ENCODE results near the gene HEXIM1.

HEXIM1 gene

GRCh38 chr17:45130681-45131615 lies 17.3 kb upstream of the HEXIM1 start:
- DNase-seq: no peak

- no peak for DNase-seq
These were observed 16.5 kb upstream of the HEXIM1 start for GRCh38 chr17:45131616-45132319.

- no peak for DNase-seq
These were observed 16.0 kb upstream of the HEXIM1 start, which contains the start of gene PLCD3 for GRCh38 chr17:45132320-45132571. Gene PLCD3, minus strand, starts transcription at chr17:45132515. Its CDS starts 105 bp downstream, at chr17:45132410.

- peak; percentile 43 for DNase-seq
These were observed 15.5 kb upstream of the HEXIM1 start for GRCh38 chr17:45132572-45133463.

GRCh38 chr17:45135192-45135977 lies 12.9 kb upstream of the HEXIM1 start, which contains the start of gene ACBD4:
Gene ACBD4, plus strand, starts transcription at chr17:45135687. Its CDS starts 458 bp downstream, at chr17:45136145.
- peak; percentile 93 for DNase-seq

- no peak for DNase-seq
These were observed 12.1 kb upstream of the HEXIM1 start for GRCh38 chr17:45135978-45136791.

- no peak for DNase-seq
These were observed 11.3 kb upstream of the HEXIM1 start for GRCh38 chr17:45136846-45137560.

GRCh38 chr17:45137561-45138305 lies 10.5 kb upstream of the HEXIM1 start:
- no peak for DNase-seq

- DNase-seq: no peak
These were observed 9.3 kb upstream of the HEXIM1 start for GRCh38 chr17:45138911-45139532.

GRCh38 chr17:45139533-45139920 lies 8.7 kb upstream of the HEXIM1 start:
- no peak for DNase-seq

- no peak for DNase-seq
These were observed 5.1 kb upstream of the HEXIM1 start for GRCh38 chr17:45143094-45143670.

GRCh38 chr17:45143767-45144198 lies 4.5 kb upstream of the HEXIM1 start:
- no peak for DNase-seq

- no peak for DNase-seq
These were observed 3.9 kb upstream of the HEXIM1 start for GRCh38 chr17:45144199-45145034.

- no peak for DNase-seq
These were observed 3.3 kb upstream of the HEXIM1 start for GRCh38 chr17:45145035-45145389.

GRCh38 chr17:45146166-45146565 lies 2.1 kb upstream of the HEXIM1 start:
- DNase-seq: no peak

GRCh38 chr17:45146592-45146889 lies 1.7 kb upstream of the HEXIM1 start:
- no peak for DNase-seq

GRCh38 chr17:45146890-45147580 lies 1.2 kb upstream of the HEXIM1 start:
- peak; percentile 76 for DNase-seq
